ENCODE results near the gene NDFIP1.

DNA sequence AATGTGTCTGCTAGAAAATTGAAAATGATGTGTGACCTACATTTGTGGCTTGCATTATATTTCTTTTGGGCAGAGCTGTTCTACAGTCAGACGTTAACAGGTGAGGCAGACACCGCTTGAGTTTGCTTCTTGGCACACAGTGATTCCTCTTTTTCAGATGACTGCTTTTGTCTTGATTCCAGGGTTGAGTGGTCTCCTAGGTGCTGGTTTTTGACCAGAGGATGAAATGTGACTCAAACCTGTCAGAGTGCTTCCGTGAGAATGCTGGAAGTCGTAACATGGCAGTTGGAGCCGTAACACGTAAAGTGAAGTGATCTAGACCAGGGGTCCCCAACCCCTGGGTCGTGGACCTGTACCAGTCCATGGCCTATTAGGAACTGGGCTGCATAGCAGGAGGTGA, 28.3 kb upstream of the NDFIP1 start:
- TF ChIP-seq POLR2A (IDR thresholded peaks at IDR 0.05; ENCODE audit: low read depth, low read length): no peak
- TF ChIP-seq, protein P1, sequence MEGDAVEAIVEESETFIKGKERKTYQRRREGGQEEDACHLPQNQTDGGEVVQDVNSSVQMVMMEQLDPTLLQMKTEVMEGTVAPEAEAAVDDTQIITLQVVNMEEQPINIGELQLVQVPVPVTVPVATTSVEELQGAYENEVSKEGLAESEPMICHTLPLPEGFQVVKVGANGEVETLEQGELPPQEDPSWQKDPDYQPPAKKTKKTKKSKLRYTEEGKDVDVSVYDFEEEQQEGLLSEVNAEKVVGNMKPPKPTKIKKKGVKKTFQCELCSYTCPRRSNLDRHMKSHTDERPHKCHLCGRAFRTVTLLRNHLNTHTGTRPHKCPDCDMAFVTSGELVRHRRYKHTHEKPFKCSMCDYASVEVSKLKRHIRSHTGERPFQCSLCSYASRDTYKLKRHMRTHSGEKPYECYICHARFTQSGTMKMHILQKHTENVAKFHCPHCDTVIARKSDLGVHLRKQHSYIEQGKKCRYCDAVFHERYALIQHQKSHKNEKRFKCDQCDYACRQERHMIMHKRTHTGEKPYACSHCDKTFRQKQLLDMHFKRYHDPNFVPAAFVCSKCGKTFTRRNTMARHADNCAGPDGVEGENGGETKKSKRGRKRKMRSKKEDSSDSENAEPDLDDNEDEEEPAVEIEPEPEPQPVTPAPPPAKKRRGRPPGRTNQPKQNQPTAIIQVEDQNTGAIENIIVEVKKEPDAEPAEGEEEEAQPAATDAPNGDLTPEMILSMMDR (conservative IDR thresholded peaks at IDR 0.05; ENCODE audit: low read depth, low read length): no peak
- TF ChIP-seq, protein P2, sequence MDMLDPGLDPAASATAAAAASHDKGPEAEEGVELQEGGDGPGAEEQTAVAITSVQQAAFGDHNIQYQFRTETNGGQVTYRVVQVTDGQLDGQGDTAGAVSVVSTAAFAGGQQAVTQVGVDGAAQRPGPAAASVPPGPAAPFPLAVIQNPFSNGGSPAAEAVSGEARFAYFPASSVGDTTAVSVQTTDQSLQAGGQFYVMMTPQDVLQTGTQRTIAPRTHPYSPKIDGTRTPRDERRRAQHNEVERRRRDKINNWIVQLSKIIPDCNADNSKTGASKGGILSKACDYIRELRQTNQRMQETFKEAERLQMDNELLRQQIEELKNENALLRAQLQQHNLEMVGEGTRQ (IDR thresholded peaks at IDR 0.05; ENCODE audit: low read depth, low read length): no peak
- TF ChIP-seq MXI1 (IDR thresholded peaks at IDR 0.05; ENCODE audit: borderline replicate concordance, low read depth, low read length): no peak
- TF ChIP-seq, protein P3, sequence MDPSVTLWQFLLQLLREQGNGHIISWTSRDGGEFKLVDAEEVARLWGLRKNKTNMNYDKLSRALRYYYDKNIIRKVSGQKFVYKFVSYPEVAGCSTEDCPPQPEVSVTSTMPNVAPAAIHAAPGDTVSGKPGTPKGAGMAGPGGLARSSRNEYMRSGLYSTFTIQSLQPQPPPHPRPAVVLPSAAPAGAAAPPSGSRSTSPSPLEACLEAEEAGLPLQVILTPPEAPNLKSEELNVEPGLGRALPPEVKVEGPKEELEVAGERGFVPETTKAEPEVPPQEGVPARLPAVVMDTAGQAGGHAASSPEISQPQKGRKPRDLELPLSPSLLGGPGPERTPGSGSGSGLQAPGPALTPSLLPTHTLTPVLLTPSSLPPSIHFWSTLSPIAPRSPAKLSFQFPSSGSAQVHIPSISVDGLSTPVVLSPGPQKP (IDR thresholded peaks at IDR 0.05; ENCODE audit: borderline replicate concordance, low read depth, low read length): no peak
- TF ChIP-seq RFX5 (IDR thresholded peaks at IDR 0.05; ENCODE audit: low read depth, low read length): no peak
